GM21360 (cell line): ENCODE data around the gene CFAP46.

Experiments used
- ATAC-seq: cut with Tn5 transposase; IDR thresholded peaks from one replicate; pipeline ENCODE4 v1.9.1; 2021; ENCODE audit warnings: mild to moderate bottlenecking, moderate library complexity; ENCODE audit not compliant: unreplicated experiment

Gene CFAP46

DNA sequence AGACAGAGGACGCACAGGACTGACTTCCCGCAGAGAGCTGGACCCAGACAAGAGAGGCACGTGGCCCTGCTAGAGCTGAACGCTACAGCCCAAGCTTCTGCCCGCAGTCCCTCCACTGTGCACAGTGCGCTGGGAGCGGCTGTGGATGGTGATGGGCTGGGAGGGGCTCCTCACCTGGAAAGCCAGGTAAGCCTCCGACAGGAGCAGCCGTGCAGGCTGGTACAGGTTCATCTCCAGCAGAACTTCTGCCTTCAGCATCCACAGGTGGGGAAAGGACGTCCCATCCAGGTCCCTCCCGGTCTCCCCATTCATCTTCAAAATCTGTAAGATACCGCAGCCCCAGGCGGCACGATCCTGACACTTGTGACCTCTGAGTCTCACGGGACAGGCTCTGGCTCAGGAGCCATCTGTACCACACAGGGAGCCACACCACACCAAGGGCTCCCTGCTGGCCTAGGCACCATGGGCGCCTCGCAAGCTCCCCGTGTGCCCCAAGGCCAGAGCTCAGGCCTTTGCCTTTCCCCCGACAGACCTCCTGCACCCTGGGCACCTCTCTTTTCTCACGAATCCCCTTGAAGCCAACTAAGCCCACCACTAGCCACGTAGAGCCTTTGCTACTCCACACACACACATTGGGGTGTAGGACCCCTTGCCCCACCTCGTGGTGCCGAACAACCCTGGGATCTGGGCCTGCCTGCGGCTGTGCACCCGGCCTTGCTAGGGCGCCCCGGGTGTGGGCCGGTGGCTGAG is 76.3 kb downstream of the CFAP46 start:
- ATAC-seq = no peak

DNA sequence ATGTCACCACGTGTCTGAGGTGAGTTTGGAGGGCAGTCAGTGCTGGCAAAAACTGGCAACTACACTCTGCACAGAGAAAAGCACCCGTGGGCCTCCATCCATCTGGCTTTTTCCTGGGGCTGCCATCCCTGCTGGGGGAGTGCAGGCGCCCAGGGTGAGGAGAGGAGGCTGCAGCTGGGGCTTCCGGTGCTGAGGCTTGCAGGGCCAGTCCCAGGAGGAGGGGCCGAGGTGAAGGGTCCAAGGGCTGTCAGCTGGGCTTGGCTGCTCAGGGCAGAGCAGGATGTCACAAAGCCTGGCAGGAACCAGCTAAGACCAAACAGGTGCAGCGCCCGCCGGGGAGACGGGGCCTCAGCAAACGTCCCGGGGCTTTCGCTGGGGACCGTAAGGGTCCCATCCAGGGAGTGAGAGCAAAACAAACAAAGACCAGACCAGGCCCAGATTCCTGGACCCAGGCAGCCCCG is 77.2 kb downstream of the CFAP46 start:
- no peak for ATAC-seq

DNA sequence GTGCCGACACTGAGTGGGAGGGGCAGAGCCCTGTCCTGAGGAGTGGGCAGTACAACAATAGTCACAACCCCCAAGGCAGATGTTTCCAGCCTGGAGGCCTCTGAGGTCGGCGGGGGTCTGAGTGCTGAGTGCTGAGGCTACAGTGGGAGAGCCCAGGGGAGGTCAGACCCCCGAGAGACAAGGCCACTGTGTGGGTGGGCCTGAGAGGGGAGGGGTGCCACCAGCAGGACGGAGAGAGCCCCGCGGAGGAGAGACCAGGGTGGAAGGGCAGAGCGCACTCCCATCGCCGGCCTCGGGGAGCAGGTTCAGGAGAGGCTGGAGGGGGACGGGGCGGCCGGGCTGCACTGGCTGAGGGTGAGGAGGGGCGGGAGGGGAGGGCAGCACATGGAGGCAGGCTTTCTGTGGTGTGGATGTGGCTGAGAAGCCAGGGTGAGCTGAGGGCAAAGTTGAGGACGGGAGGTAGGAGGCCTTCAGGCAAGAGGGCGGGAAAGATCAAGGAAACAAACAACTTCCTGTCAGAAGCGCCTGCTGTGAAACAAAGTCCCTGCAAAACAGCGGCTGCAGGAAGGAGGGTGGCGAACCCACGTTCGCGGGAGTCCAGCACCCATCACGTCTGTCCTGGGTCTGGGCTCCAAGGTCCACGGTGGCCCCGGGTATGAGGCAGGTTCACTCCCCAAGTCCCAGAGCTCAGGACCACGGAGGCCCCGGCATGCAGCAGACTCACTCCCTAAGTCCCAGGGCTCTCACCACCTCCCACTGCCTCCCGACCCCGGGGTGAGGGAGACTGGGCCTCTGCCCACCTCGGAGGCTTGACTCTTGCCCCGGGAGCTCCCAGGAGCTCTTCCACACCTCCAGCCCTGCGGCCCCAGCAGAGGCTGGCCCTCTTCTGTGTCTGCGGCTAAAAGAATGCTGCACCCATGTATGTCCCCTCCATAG is 79.6 kb downstream of the CFAP46 start:
- ATAC-seq = no peak

DNA sequence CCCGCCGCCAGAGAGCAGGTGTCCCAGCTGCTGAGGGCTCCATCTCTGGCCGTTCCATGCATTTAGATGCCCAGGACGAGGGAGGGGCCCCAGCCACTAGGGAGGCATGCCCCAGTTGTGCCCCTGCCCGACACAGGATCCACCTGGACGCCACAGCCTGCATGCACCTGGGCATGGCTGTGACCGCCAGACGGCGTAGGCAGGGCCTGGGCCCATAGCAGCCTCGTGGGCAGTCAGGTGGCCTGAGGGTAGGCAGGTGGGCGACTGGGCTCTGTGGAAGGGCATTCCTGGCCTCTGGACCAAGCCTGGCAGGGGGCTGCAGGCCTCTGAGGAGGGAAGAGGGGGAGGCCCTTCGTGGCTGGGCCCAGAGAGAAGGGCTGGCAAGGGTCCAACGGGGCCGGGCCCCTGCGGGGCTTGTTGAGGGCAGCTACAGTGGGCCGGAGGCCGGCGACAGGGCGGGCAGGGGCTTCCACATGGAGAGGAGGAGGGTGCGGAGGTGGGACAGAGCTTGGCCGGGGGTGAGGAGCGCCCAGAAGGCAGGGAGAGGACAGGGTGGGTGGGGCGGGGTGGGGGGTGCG is 80.4 kb downstream of the CFAP46 start:
- no peak for ATAC-seq

DNA sequence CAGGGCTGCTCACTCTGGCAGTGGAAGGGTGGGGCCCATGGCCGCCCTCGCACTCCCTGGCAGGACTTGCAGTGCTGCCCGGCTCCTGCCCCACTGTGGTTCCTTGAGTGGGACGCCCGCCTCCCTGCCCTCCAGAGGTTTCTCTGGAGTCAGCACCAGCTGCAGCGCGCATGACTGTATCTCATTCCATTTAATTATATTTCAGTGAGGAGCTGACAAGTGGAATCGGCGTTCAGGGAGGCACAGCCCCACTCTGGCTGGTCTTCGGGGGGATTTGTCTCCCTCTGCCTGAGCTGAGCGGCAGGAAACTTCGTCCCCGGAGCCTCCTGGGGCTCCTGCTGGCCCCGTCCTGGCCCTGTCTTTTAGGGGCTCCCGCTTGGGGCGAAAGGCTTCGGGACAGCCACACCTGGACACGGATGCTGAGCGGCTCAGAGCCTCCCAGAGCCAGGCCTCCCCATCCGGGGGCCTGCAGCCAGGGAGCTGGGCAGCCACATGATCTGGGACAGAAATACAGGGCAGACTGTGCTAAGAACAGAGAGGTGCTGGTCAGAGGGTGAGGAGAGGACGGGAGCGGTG is 81.2 kb downstream of the CFAP46 start:
- ATAC-seq = no peak

DNA sequence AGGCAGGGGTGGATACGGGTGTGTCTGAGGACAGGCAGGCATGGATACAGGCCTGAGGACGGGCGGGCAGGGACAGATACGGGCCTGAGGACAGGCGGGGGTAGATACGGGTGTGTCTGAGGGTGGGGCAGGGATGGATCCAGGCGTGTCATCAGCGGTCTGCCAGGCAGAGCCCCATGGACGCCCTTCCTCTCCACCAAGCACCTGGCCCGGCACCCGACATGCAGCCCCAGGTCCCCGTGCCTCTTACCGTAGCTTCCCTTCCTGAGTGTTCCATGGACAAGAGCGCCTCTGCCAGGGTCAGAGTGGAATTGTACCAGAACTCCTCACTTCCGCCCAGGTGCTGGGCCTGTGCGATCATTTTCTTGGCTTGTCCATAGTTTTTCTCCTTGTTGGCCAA is 81.8 kb downstream of the CFAP46 start:
- no peak for ATAC-seq

DNA sequence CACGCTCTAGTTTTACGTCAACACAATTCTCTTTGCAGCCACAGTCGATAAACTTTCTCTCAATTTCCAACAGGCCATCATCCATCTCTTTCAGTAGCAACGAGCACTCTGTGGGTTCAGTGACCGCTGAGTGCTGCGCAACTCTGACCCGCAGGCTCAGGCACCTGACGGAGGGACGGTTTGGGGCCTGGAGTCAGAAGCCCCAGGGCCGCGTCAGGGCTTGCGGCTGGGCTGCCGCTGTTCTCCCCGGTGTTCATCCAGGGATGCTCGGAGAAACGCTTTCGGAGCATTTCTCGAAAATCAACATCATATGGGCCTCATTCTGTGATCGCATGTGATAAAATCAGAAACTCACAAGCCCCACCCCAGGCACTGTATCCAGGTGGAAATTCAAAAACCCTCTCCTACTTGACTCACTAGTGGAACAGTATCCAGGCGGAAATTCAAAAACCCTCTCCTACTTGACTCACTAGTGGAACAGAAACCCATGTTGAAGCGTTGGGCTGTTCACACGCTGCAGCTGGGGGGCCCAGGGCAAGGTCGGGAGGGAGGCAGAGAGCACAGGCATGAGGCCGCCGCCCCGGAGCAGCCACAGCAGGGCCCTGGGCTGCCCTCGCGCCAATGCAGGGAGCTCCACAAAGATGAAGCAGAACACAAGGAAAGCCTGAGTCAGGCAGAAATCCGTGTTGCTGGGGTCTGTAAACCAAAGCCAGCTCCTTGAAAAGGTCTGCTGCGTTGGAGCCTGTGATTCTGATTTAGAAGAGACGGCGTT is 83.1 kb downstream of the CFAP46 start:
- no peak for ATAC-seq

DNA sequence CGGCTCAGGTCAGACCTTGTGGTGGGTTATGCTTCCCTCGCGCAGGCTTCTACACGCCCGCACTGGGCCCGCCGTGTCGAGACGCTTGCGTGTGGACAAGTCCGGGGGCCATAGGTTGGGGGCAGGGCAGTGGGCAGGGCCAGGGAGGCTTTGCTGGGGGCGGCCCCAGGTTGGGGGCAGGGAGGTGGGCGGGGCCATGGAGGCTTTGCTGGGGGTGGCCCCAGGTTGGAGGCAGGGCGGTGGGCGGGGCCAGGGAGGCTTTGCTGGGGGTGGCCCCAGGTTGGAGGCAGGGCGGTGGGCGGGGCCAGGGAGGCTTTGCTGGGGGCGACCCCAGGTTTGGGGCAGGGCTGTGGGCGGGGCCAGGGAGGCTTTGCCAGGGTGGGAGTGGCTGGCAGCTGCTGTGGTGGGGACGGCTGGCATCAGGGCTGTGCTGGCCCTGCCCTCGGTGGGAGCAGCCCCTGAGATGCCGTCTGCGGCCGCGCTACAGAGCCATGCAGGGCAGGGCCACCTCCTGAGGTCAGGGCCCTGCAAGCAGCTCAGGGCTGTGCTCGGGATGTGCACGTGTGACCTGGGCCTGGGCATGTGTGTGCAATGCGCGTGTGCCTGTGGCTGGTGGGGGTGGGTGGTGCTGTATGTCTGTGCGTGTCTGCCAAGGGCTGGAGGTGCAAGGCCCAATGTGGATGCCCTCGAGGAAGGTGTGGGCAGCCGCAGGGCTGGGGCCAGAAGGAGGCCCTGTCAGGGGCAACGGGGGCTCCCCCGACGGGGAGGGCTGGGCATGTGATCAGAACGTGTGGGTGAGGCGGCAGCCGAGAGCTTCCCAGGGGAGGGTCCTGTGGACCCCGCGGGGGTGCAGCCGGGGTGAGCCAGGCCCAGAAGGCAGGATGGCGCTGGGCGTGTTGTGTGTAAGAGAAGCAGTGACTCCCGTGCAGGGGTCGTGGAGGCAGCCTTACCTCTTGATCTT is 84.0 kb downstream of the CFAP46 start:
- ATAC-seq = no peak

DNA sequence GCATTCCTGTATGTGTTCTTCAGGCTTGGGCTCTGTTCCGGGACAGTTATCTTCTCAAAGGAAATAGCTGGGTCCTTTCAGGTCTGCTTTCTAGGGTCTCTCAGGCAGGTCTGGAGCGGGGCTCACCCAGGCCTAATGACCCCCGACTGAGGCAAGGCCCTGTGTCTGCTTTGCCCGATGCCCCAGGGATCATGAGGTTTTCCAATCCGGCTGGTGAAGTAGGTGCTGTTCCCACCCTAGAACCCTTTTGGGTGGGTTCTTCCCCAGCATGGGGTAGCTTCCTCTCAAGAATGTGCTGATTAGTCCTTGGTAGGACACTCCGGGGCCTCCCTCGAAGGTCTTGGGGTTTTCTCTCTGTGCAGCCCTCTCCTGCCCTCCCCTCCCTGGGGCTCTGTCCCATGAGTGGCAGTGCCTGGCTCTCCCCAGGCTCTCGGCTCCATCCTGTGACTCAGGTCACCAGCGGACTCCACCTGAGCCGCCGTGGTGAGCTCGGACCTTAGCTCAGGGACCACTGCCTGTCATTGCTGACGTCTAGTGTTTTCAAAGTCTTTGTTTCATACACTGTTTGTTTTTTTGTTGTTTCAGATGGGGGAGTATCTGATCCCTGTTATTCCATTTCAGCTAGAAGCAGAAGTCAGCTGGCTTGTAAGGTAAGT is 85.4 kb downstream of the CFAP46 start:
- no peak for ATAC-seq

DNA sequence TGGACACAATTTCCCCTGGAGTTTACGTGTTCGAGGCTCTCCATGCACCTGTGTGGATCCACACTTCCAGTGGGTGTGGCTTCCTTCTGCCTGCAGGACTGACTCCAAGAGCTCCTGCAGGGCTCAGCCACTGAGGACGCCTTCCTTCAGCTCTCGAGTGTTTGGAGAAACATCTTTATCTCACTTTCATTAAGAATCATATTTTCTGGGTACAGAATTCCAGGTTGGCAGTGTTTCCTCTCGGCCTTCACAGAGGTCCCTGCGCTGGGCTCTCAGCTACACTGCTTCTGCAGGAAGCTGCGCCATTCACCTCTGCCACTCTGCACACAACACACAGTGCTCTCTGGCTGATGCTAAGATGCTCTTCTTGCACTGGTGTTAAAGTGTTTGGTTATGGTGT is 86.5 kb downstream of the CFAP46 start:
- no peak for ATAC-seq

DNA sequence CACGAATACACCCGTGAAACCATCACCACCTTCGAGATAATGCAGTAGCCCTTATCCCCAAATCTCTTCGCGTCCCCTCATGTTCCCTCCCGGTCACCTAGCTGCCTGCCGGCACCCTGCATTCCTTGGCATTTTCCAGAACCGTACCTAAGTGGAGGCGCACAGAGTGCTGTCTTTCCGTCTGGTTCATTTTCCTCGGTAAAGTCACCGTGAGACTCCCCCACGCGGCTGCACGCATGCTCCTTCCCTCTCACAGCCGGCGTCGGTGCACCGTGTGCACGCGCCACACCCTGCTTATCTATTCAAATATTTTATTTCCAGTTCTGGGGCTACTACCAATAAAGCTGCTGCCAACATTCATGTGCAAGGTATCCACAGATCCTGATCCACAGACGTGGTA is 90.9 kb downstream of the CFAP46 start:
- ATAC-seq = no peak

DNA sequence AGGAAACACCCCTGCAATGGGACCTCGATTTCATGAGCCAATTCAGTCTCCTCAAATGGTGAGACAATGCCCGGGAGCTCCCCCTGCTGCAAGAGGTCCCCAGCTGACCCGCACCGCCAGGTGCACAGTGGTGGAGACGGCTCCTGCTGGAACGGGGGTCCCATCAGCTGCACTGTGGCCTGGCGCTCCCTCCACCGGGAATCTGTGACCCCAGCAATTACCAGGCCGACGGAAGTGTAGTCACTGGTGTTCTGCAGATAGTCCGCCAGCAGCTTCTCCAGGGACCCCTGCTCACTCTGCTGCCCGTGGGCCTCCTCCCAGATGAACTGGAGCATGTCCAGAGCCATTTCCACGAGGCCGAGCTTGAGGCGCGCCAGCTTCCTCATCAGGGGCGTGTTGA is 91.5 kb downstream of the CFAP46 start:
- ATAC-seq = no peak

DNA sequence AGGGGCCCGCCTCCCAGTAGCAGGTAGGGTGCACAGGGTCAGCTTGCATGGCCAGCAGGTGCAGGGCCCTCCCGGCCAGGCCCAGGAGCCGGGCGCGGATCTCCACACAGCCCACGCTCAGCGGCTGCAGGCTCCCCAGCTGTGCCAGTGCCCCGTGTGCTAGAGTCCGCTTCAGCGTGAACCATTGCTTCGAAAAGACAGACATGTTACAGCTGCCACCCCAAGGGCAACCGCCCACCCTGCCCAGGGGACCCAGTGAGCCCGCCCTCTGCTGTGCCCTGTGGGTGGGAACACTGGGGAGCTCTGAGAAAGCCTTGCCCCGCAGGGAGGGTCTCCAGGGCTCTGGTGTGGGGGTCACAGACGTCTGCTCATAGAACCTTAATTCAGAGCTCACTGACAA is 92.1 kb downstream of the CFAP46 start:
- no peak for ATAC-seq

DNA sequence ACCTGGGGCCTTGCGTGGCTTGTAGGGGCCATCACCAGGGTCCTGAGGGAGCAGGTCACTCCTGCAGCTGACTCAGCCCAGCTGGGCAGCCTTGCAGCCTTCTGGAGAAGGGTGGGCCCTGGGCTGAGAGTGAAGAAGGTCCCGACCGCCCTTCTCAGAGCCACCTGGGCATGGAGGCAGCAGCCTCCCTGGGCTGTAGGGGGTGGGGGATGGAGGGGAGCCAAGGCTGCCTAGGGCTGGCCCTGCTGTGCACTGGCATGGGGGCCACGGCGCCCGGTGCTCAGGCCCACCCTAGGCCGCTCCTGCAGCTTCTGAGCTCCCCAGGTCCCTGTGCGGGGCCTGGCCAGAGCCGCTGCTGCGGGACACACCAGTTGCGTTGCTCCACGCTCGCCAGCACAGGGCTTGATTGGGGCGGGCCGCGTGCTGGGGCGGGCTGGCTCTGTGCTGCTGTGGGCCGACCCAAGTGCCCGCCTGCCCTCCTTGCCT is 92.8 kb downstream of the CFAP46 start:
- ATAC-seq = no peak

DNA sequence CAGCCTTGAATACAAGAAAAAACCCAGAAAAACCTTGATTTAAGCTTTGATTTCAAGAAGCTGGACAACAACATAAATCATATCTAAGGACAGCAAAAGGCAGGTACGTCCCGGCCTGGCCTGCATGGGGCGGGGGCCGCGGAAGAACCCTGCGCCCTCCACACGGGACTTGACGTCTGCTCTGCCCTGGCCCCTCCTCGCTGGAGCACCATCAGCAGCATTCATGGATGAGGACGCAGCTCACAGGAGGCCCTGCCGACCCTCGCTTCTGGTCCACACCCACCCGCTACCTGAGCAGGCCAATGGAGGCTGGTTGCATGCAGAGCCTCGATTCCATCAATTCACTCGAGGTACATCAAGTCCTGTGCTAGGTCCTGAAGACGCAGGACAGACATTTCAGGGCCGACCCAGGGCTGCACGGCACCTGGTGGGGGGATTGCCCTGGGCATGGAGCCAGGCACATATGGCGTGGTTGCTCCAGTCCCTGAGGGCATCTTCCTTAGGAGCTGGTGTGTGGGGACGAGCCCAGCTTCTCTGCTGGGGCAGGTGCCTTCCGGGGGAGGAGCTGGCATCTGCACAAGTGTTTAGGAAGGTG is 93.3 kb downstream of the CFAP46 start:
- ATAC-seq = no peak

DNA sequence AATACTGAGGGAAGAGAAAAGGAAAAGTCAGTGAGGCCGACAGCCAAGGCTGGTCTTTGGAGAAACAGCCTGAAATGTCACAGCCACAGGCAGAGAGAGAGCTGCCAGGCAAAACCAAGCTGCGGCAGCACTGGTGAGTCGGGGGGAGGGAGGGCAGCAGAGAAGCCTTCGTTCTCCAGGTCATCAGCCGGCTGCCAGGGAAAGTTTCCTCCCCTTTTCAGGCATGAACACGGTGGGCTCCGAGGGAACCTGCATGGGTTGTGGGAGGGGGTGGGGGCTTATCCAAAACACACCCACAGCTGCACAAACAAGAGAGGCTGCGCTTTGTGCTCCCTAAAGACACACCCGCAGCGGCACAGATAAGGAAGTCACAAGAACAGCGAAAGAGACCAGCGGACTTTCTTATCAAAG is 94.1 kb downstream of the CFAP46 start:
- ATAC-seq = no peak

DNA sequence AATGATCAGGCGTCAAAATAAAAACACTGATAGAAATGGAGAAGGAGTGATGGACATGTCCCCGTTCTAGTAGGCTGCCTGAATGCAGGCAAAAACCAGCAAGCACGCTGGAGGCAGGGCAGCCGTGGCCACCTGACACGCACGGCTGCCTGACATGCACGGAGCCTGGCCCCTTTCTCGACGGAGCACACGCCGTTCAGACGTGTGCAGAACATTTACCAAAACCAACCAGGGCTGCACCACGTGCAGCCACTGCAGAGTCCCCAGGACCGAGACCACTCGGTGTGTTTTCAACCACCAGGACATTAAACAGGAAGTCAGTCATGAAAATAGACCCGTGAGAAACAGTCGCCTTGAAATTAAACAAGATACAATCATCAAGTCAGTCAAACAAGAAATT is 94.5 kb downstream of the CFAP46 start:
- ATAC-seq = no peak

DNA sequence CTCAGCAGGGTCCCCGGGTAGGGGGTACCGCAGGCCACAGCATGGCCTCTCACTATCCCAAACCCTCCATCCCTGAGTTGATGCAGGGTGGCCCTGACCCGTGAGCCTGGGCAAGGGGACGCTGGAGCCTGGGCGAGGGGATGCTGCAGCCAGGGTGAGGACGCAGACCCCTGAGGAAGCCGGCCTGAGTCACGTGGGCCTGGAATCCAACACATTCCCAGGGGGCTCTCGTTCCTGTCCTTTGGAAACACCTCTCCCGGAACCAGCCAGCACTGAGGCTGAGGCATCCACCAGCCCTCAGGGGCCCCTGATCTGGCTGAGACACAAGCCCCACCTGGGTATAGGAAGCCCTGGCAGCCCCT is 95.0 kb downstream of the CFAP46 start:
- ATAC-seq = no peak
